Measurements from ENCODE around the gene DIPK1B.
A peak's percentile ranks its signal among the peaks of the same experiment; 100 is the strongest.

The DIPK1B gene

GRCh38 chr9:136684799-136685198 is 27.6 kb upstream of the DIPK1B start:
- no peak overlapping the region for H3K4me3 ChIP-seq (ENCODE audit: low read depth, low read length)
- TF ChIP-seq CTCF (IDR thresholded peaks at IDR 0.05; ENCODE audit: borderline replicate concordance, insufficient read depth, low read depth, low read length), result no peak

GRCh38 chr9:136685216-136685615 is 27.2 kb upstream of the DIPK1B start:
- TF ChIP-seq CTCF (IDR thresholded peaks at IDR 0.05; ENCODE audit: borderline replicate concordance, insufficient read depth, low read depth, low read length), result no peak
- no peak overlapping the region for H3K4me3 ChIP-seq (ENCODE audit: low read depth, low read length)

GRCh38 chr9:136685790-136686533 is 26.4 kb upstream of the DIPK1B start:
- no peak for TF ChIP-seq CTCF (IDR thresholded peaks at IDR 0.05; ENCODE audit: borderline replicate concordance, insufficient read depth, low read depth, low read length)
- peak overlapping the region; percentile 75 for H3K4me3 ChIP-seq (ENCODE audit: low read depth, low read length)

- TF ChIP-seq CTCF (IDR thresholded peaks at IDR 0.05; ENCODE audit: borderline replicate concordance, insufficient read depth, low read depth, low read length), result no peak
- H3K4me3 ChIP-seq (ENCODE audit: low read depth, low read length), result peak overlapping the region; percentile 75
Measured at GRCh38 chr9:136686534-136686793, 25.9 kb upstream of the DIPK1B start.

GRCh38 chr9:136686794-136687711 is 25.3 kb upstream of the DIPK1B start, which contains the start of gene AGPAT2:
AGPAT2 (minus strand) TSS chr9:136687457; CDS start chr9:136687357, 100 bp downstream.
- H3K4me3 ChIP-seq (ENCODE audit: low read depth, low read length), result peak within 1 kb of the TSS; percentile 75
- TF ChIP-seq CTCF (IDR thresholded peaks at IDR 0.05; ENCODE audit: borderline replicate concordance, insufficient read depth, low read depth, low read length), result no peak

- no peak for TF ChIP-seq CTCF (IDR thresholded peaks at IDR 0.05; ENCODE audit: borderline replicate concordance, insufficient read depth, low read depth, low read length)
- H3K4me3 ChIP-seq (ENCODE audit: low read depth, low read length), result peak overlapping the region; percentile 39
Measured at GRCh38 chr9:136687721-136688223, 24.6 kb upstream of the DIPK1B start.
